Left forelimb (tissue), 1 donor: ENCODE results near the gene ITPRIPL2.
A peak's percentile ranks its signal among the peaks of the same experiment; 100 is the strongest.

Experiments
- DNase-seq: peaks from one replicate; pipeline ENCODE4 v3.0.0-alpha.2; 2018; ENCODE audit warnings: low spot score

ITPRIPL2 gene

GRCh38 chr16:19113577-19114358 is at the start of gene ITPRIPL2:
TSS of gene ITPRIPL2 (plus strand) at chr16:19113964. CDS start at chr16:19114462, 498 bp downstream.
- DNase-seq: peak; percentile 93

GRCh38 chr16:19066988-19067348 is 46.8 kb upstream of the ITPRIPL2 start:
- DNase-seq: no peak

- DNase-seq: peak; percentile 99
Measured at GRCh38 chr16:19067349-19068236, 46.2 kb upstream of the ITPRIPL2 start, which contains the start of gene COQ7. TSS of gene COQ7 (plus strand) at chr16:19067614. CDS start at chr16:19067665, 51 bp downstream.

- no peak for DNase-seq
Measured at GRCh38 chr16:19068237-19068815, 45.4 kb upstream of the ITPRIPL2 start.

GRCh38 chr16:19071811-19072777 is 41.7 kb upstream of the ITPRIPL2 start:
- no peak for DNase-seq

- DNase-seq: no peak
Measured at GRCh38 chr16:19073344-19073743, 40.4 kb upstream of the ITPRIPL2 start.

- no peak for DNase-seq
Measured at GRCh38 chr16:19073863-19074262, 39.9 kb upstream of the ITPRIPL2 start.

GRCh38 chr16:19075511-19075910 is 38.3 kb upstream of the ITPRIPL2 start:
- no peak for DNase-seq

- no peak for DNase-seq
Measured at GRCh38 chr16:19077879-19078278, 35.9 kb upstream of the ITPRIPL2 start.

GRCh38 chr16:19083670-19084069 is 30.1 kb upstream of the ITPRIPL2 start:
- no peak for DNase-seq

- no peak for DNase-seq
Measured at GRCh38 chr16:19084139-19084538, 29.6 kb upstream of the ITPRIPL2 start.

GRCh38 chr16:19084879-19085278 is 28.9 kb upstream of the ITPRIPL2 start:
- no peak for DNase-seq

- no peak for DNase-seq
Measured at GRCh38 chr16:19085679-19086200, 28.0 kb upstream of the ITPRIPL2 start.

GRCh38 chr16:19086322-19087199 is 27.2 kb upstream of the ITPRIPL2 start:
- peak; percentile 94 for DNase-seq

GRCh38 chr16:19088341-19088916 is 25.3 kb upstream of the ITPRIPL2 start:
- no peak for DNase-seq

- no peak for DNase-seq
Measured at GRCh38 chr16:19089410-19089955, 24.3 kb upstream of the ITPRIPL2 start.

- DNase-seq: no peak
Measured at GRCh38 chr16:19090916-19091315, 22.8 kb upstream of the ITPRIPL2 start.

GRCh38 chr16:19092653-19093410 is 20.9 kb upstream of the ITPRIPL2 start:
- DNase-seq: no peak
